HG03571 (cell line): ENCODE data around the gene ZNF143.

Experiments
- ATAC-seq: cut with Tn5 transposase; IDR thresholded peaks from one replicate; pipeline ENCODE4 v1.9.1; 2021; ENCODE audit not compliant: unreplicated experiment

Gene ZNF143

DNA sequence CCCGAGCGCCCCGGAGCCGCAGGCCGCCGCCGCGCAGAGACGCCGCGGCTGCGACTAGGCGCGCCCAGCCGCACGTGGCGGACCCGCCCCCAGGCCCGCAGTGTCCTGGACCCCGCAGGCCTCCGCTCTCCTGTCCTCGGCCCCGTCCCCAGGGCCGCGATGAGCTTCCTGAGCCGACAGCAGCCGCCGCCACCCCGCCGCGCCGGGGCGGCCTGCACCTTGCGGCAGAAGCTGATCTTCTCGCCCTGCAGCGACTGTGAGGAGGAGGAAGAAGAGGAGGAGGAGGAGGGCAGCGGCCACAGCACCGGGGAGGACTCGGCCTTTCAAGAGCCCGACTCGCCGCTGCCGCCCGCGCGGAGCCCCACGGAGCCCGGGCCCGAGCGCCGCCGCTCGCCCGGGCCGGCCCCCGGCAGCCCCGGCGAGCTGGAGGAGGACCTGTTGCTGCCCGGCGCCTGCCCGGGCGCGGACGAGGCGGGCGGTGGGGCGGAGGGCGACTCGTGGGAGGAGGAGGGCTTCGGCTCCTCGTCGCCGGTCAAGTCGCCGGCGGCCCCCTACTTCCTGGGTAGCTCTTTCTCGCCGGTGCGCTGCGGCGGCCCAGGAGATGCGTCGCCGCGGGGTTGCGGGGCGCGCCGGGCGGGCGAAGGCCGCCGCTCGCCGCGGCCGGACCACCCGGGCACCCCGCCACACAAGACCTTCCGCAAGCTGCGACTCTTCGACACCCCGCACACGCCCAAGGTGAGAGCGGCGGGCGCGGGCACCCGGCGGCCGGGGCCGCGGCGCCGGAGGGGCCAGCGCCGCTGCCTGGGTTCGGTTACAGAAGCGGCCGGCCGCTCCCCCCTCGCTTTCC is 113.2 kb downstream of the ZNF143 start:
- no peak for ATAC-seq

DNA sequence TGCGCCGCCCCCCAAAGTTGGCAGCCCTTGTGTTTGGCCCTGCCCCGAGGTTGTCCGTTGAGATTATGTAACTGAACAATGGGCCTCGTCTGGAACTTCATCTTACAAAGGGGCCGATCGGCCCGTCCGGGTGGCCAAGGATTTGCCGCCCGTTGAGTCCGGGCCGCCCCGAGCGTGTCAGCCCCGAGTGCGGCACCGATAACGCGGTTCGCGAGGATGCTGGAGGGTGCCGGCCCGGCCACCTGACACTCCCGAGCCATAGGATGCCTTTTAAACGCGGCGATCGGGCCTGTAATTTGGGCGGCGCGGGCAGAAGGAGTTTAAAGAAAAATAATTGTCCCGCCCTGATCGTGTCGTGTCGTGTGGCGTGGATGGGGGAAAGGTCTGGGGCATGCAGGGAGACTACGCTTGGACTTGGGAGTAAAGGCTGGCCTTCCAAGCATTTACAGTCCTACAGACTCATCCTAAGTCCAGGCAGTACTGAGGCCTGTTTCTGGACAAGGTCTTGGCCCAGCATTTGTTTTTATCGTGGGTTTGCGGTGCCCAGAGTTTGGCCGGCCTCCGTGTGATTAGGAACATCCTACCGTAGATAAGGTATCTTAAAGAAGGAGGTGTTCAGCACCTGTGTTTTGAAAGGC is 113.9 kb downstream of the ZNF143 start:
- ATAC-seq: no peak

DNA sequence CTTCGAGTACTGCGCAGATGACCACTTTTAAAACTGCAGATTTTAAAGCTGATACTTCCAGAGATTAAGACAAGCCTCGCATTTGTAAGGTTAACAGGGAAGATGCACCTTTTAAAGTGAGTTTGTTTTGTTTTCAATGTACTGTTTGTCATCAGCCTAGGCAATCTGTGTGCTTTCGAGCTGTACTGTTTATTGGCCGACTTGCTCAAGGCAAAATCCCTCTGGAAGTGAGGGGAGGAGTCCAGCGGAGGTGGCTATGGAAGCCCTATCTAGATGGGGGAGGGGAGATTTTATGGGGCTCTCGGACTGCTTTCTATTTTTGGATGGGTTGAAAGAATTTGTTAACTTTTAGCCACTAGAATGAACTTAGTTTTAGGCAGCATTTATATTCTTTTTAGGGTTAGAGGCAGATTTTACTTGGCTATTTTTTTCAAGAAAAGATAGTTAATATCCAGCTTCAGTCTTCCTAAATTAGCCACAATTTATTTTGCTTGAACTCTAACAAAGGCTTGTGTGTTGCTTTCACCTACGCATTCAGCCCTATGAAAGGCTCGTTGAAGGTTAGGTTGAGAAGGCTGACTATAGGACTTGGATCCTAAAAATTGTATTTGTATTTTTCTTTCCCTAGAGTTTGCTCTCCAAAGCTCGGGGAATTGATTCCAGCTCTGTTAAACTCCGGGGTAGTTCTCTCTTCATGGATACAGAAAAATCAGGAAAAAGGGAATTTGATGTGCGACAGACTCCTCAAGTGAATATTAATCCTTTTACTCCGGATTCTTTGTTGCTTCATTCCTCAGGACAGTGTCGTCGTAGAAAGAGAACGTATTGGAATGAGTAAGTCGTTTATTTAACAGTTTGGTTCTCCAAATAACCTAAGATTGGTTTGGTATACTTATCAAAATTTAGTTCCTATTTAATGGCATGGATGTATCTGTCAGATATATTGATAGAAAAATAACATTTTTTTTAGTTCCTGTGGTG is 114.7 kb downstream of the ZNF143 start:
- no peak for ATAC-seq

DNA sequence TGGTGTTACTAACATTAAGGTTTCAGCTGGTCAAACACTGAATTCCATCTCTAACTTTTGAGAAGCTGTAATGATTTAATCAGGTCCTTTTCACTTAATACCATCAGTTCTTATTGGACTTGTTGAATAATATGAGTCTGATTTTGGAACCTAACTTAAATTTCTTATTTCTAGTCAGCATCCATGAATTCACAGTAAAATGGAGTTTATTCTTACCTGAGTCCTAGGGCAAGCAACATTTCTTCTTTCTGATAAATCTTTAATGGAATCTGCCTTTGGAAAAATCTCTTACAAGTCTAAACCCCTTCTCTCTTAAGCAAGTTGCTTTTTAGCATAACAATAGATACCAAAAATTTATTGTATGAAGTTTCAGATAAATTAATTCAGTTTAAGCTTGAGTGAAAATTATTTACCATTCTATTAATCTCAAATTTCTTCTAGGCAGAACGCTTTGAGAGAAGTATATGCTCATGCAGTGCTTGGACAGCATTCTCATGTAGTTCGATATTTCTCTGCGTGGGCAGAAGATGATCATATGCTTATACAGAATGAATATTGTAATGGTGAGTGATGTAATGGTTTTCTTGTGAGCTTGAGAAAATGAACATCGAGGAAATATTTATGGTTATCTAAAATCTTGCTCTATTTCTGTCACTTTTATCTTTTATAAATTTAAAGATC is 116.0 kb downstream of the ZNF143 start:
- no peak for ATAC-seq

DNA sequence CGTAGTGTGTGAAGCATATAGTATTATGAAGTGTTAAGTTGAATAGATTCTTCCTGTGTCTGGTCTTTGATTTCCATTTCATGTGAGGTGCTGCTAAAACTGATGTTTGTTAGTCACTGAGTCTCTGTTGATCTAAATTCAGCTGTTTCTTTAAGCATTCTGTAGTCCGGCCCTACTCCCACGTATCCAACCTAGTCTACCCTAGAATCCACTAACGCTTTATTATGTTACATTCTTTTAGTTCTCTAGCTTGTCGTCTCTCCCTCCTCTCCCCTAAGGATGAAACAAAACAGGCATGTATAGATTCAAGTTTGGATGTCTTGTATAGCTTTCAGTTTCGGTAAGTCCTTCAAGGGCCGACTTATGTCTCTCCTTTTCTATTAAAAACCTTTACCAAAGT is 116.7 kb downstream of the ZNF143 start:
- ATAC-seq: no peak
